NK-92 (cell line): Measurements from ENCODE around the gene ENTPD1.
"Not testable (repeated sequence)": the region's sequence is repeated elsewhere in the genome, so short reads cannot be mapped to it uniquely, and the experiment has no call there.

Experiments used
- DNase-seq: peaks from one replicate; lab custom pipeline; 2025; ENCODE audit not compliant: unreplicated experiment; lab: John Stamatoyannopoulos, UW

ENTPD1 gene

GRCh38 chr10:95758351-95759025, 2.5 kb downstream of the ENTPD1 start:
- DNase-seq = no peak

- no peak for DNase-seq
Measured at GRCh38 chr10:95759233-95759826, 3.4 kb downstream of the ENTPD1 start.

GRCh38 chr10:95761939-95762492, 6.1 kb downstream of the ENTPD1 start:
- no peak for DNase-seq

GRCh38 chr10:95767884-95768556, 12.1 kb downstream of the ENTPD1 start:
- no peak for DNase-seq

- DNase-seq = no peak
Measured at GRCh38 chr10:95770084-95770720, 14.2 kb downstream of the ENTPD1 start.

GRCh38 chr10:95773454-95773853, 17.5 kb downstream of the ENTPD1 start:
- not testable (repeated sequence) for DNase-seq

GRCh38 chr10:95777638-95778037, 21.7 kb downstream of the ENTPD1 start:
- DNase-seq = not testable (repeated sequence)

GRCh38 chr10:95782318-95782717, 26.4 kb downstream of the ENTPD1 start:
- no peak for DNase-seq

- no peak for DNase-seq
Measured at GRCh38 chr10:95783741-95784140, 27.8 kb downstream of the ENTPD1 start.

- DNase-seq = no peak
Measured at GRCh38 chr10:95784279-95784913, 28.4 kb downstream of the ENTPD1 start.

GRCh38 chr10:95785317-95785716, 29.4 kb downstream of the ENTPD1 start:
- no peak for DNase-seq

- DNase-seq = no peak
Measured at GRCh38 chr10:95785942-95786669, 30.1 kb downstream of the ENTPD1 start.

- no peak for DNase-seq
Measured at GRCh38 chr10:95787447-95787846, 31.5 kb downstream of the ENTPD1 start.

GRCh38 chr10:95788830-95789229, 32.9 kb downstream of the ENTPD1 start:
- no peak for DNase-seq

- no peak for DNase-seq
Measured at GRCh38 chr10:95789902-95790301, 33.9 kb downstream of the ENTPD1 start.

- DNase-seq = no peak
Measured at GRCh38 chr10:95790982-95791381, 35.0 kb downstream of the ENTPD1 start.

GRCh38 chr10:95791425-95791979, 35.5 kb downstream of the ENTPD1 start:
- DNase-seq = no peak

GRCh38 chr10:95792211-95792780, 36.3 kb downstream of the ENTPD1 start:
- no peak for DNase-seq

- DNase-seq = no peak
Measured at GRCh38 chr10:95792874-95793285, 36.9 kb downstream of the ENTPD1 start.
